ENCODE measurements around the gene MAEL. TPM values are rescaled to one million over a fixed set of nuclear protein-coding genes. Genes with fewer than 3 reads are reported as not detected.

Gene MAEL
- total and polyA plus RNA-seq, 2 of the 8 experiments (the other 6 are each of a cell fraction or from before 2014, with no cell fraction given), result 0.03 TPM; not detected in 1

GRCh38 chr1:167057241-167057688 is 68.2 kb downstream of the MAEL start:
- no peak overlapping the region for H2BK5ac ChIP-seq (ENCODE audit: low read depth, low read length)
- H4K8ac ChIP-seq (ENCODE audit: extremely low read depth, insufficient read depth, low read length), result no peak overlapping the region
- no peak overlapping the region for H3K4ac ChIP-seq (replicated peaks; ENCODE audit: insufficient read length, low read depth, low read length)
- no peak overlapping the region for H2BK20ac ChIP-seq (ENCODE audit: low read length)
- CTCF ChIA-PET (ENCODE audit: partially characterized antibody), result interaction anchor here (0.5 to 18.6 kb wide), 33 partner anchors 9 to 824 kb away, joined by 3 to 874 read pairs (median 5); partner anchors contain the start of genes ILDR2, STYXL2 and TADA1
- no peak overlapping the region for H3K56ac ChIP-seq (replicated peaks; ENCODE audit: insufficient read length, low read depth, low read length)
- H2BK12ac ChIP-seq (ENCODE audit: low read depth, low read length), result no peak overlapping the region; the same call in 1 of the 2 replicates
- no peaks in the 10 kb centered on the region for H3K27me3 ChIP-seq (replicated peaks in 1 of 4; ENCODE audit: control insufficient read depth in 3 of 4, extremely low read depth in 1 of 4, insufficient read depth in 3 of 4, low read length in 3 of 4)
- no peak overlapping the region for H4K91ac ChIP-seq (replicated peaks; ENCODE audit: insufficient read length, low read length)
- no peak overlapping the region for H3K27ac ChIP-seq (ENCODE audit: low read depth, low read length)
- H3K9ac ChIP-seq (replicated peaks in 1 of 4; ENCODE audit: extremely low read depth in 1 of 4, low read depth in 3 of 4, low read length in 3 of 4), result no peak overlapping the region
- no peaks in the 10 kb centered on the region for H3K36me3 ChIP-seq (ENCODE audit: control insufficient read depth in 2 of 4, insufficient read depth in 4 of 4, low read length in 3 of 4)
- H3K9me3 ChIP-seq (ENCODE audit: insufficient read depth in 2 of 2, low read depth in 1 of 2, low read length in 1 of 2), result no peaks in the 10 kb centered on the region
- DNase-seq (ENCODE audit: low read depth in 1 of 2, low spot score in 2 of 2) (peak in 1 of 2 experiments; percentile 33), FAIRE-seq (no peak)
- WGBS, 2 experiments (ENCODE audit: extremely low coverage in 1 of 2, insufficient coverage in 1 of 2, insufficient read length in 1 of 2, insufficient replicate concordance in 2 of 2, low coverage in 1 of 2, low lambda C conversion rate in 2 of 2, missing lambda C conversion rate in 1 of 2), result 55% methylated on average over 6 of the region's 6 CpGs; no CpG with 5 or more reads in 1 of the 2 experiments
- no peak overlapping the region for H3K4me2 ChIP-seq (ENCODE audit: insufficient read depth in 1 of 2, low read depth in 2 of 2, low read length in 2 of 2)
- no peak overlapping the region for H3K14ac ChIP-seq (ENCODE audit: insufficient read length)
- no peak overlapping the region for H2AK5ac ChIP-seq (ENCODE audit: low read depth, low read length)
- no peak overlapping the region for H3K4me3 ChIP-seq (ENCODE audit: extremely low read depth in 1 of 4, insufficient read depth in 2 of 4, low read depth in 3 of 4, low read length in 4 of 4)
- H3K23ac ChIP-seq (ENCODE audit: insufficient read length), result no peak overlapping the region
- POLR2A ChIA-PET (ENCODE audit: partially characterized antibody), result interaction anchor here (1.4 kb wide), 1 partner anchor 183 kb away, joined by 4 read pairs; no protein-coding TSS in a partner anchor
- H2AFZ ChIP-seq (ENCODE audit: low read length), result no peak overlapping the region
- peaks cover 0 to 7% of the 10 kb centered on the region in 2 experiments for H4K20me1 ChIP-seq (replicated peaks in 1 of 2; ENCODE audit: control insufficient read depth in 1 of 2, insufficient read depth in 2 of 2, low read length in 2 of 2)
- peaks cover 0 to 8% (median 2%) of the 10 kb centered on the region in 4 experiments; a peak in 4 of 7 replicates for H3K4me1 ChIP-seq (replicated peaks in 1 of 4; ENCODE audit: control insufficient read depth in 3 of 4, insufficient read depth in 4 of 4, low read length in 3 of 4)
- H3K23me2 ChIP-seq (ENCODE audit: low read depth, low read length), result peaks cover 8% of the 10 kb centered on the region
- H3K18ac ChIP-seq (ENCODE audit: extremely low read depth, low read length), result no peak overlapping the region
- no peak overlapping the region for H2BK120ac ChIP-seq (replicated peaks; ENCODE audit: low read depth, low read length)
- H4K5ac ChIP-seq (ENCODE audit: insufficient read length, low read depth, low read length), result no peak overlapping the region
- H2BK15ac ChIP-seq (ENCODE audit: low read length), result peak overlapping the region; percentile 95; the same call in 1 of the 2 replicates
- no peaks in the 10 kb centered on the region for H3K79me1 ChIP-seq (ENCODE audit: low read depth, low read length)
- no peaks in the 10 kb centered on the region for H3K79me2 ChIP-seq (ENCODE audit: control insufficient read depth in 1 of 2, insufficient read depth in 2 of 2, low read length in 2 of 2)
- peak; percentile 89 to 92 for TF ChIP-seq RAD21 (IDR thresholded peaks at IDR 0.05 in 1 of 2, conservative IDR thresholded peaks at IDR 0.05 in 1 of 2; ENCODE audit: low read depth in 2 of 2, low read length in 2 of 2)
- 0 out of 2 replicates have a peak, but pooled peaks have one; percentile 32 for TF ChIP-seq YY1 (IDR thresholded peaks at IDR 0.05; ENCODE audit: low read depth, low read length)
- peak; percentile 67 to 81 (median 74) for TF ChIP-seq CTCF (IDR thresholded peaks at IDR 0.05; ENCODE audit: control extremely low read depth in 1 of 3, insufficient read depth in 1 of 3, low read depth in 1 of 3, low read length in 3 of 3)
- 0 out of 2 replicates have a peak, but pooled peaks have one; percentile 10 for TF ChIP-seq CREB1 (IDR thresholded peaks at IDR 0.05)
- no peak for TF ChIP-seq TAF7 (optimal IDR thresholded peaks at IDR 0.05; ENCODE audit: borderline replicate concordance, low read depth, low read length)
- no peak for TF ChIP-seq ATF2 (IDR thresholded peaks at IDR 0.05; ENCODE audit: low read length)
- 0 out of 2 replicates have a peak, but pooled peaks have one; percentile 7 for TF ChIP-seq MAX (IDR thresholded peaks at IDR 0.05)
- 0 out of 2 replicates have a peak, but pooled peaks have one; percentile 33 for TF ChIP-seq RFX5 (IDR thresholded peaks at IDR 0.05; ENCODE audit: borderline replicate concordance, low read depth, low read length)

Measured in H1 (cell line).